Superior temporal gyrus (tissue), 1 donor: ENCODE data around the gene IL3RA.
"Not testable (repeated sequence)": the region's sequence is repeated elsewhere in the genome, so short reads cannot be mapped to it uniquely, and the experiment has no call there.

Experiments used
- DNase-seq: peaks from one replicate; pipeline ENCODE4 v3.0.0-alpha.2; 2016; ENCODE audit errors: extremely low spot score

IL3RA gene

DNA sequence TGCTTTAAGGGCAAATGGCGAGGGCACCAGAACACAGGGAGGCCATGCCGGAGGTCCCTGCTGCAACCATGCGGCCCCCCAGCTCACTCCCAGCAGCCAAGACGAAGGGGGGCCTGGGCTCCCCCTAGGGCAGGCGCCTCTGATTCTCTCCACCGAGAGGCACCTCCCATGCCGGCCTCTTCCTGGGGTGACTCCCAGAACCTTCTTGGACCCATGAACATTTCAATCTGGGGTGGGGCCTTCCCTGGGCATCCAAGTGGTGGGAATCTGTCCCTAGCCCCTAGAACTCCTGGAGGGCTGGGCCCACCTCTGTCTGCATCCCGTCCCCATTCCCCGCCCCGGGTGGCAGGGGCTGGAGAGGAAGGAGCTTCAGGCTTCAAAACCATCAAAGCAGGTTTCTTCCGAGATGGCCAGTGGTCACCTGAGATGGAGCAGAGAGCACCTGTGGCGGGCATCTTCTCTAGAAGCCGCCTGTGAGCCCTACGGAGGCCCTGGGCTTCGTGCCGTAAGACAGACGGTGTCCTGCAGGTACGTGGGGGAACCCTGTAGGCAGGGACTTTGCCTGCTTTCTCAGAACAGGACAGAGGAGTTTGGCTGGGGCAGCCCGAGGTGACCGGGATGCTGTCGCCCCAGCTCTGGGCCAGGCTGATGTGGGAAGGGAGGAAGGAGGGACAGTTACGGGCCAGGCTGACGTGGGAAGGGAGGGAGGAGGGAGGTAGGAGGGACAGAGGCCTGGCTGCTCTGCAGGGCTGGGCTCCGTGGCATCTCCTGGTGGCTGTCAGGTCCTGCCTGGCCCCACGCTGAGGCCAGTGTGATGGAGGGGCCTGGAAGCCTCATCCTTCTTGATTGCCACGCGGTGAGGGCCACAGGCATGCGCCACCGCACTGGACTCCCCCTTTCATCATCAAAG, 62.1 kb downstream of the IL3RA start:
- no peak for DNase-seq

DNA sequence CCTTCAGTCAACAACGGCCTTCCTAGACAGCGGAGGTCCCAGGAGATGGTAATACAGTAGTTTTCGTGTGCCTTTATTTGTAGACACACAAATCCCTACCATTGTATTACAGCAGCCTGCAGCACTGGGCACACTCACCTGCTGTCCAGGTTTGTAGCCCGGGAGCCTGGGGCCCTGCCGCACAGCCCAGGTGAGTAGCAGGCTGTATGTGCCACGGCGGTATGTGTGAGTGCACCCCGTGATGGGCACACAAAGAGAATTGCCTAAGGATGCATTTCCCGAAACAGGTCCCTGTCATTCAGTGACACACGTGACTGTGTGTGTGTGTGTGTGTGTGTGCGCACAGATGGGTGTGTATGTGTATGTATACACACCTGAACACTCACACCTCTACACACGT, 63.5 kb downstream of the IL3RA start:
- no peak for DNase-seq

DNA sequence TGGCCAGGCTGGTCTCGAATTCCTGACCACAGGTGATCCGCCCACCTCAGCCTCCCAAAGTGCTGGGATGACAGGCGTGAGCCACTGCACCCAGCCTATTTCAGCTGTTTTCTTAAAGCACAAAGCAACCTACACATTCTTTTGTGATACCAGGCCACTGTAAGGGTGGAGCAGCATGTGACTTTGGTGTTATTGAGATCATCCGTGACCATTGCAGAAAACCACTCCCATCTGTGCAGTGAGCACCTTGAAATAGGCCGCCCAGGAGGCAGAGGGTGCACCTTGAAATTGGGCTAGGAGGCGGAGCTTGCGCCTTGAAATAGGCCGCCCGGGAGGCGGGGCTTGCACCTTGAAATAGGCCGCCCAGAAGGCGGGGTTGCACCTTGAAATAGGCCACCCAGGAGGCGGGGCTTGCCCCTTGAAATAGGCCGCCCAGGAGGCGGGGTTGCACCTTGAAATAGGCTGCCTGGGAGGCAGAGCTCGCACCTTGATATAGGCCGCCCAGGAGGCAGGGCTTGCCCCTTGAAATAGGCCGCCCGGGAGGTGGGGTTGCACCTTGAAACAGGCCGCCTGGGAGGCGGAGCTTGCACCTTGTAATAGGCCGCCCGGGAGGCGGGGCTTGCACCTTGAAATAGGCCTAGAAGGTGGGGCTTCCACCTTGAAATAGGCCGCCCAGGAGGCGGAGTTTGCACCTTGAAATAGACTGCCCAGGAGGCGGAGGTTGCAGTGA, 64.3 kb downstream of the IL3RA start:
- DNase-seq, result no peak

DNA sequence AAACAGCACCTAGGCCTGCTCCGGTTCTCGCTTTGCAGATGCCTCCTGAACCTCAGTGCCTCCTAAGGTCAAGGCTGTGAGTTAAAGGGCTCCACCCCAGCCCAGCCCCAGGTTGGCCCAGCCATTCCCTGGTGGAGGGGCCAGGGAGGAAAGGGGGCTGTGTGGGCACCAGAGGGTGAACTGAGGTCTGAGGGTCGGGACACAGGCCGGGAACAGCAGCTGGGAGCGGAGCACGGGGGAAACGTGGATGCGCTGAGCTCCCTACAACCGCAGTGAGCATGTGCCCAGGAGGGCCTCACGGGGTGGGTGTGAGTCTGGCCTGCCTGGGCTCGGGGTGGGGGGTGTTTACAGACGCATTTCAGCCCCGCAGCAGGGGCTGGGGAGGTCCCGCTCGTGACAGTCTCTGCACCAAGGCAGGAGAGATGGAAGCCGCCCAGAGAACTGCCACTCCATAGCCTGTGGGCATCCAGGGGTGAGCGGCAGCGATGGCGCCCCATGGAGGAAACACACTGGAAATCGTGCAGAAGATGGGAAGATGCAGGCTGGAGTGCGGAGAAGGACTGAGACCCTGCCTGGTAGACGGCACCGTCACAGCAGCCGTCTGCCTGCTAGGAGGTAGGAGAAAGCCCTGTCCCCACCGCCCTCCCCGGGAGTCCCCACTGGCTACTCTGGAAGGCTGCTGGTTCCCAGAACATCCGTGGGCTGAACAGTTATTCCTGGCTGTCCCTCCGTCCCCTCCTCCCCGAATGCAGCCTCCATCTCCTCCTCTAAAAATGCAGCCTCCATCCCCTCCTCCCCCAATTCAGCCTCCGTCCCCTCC, 65.2 kb downstream of the IL3RA start:
- DNase-seq, result no peak

DNA sequence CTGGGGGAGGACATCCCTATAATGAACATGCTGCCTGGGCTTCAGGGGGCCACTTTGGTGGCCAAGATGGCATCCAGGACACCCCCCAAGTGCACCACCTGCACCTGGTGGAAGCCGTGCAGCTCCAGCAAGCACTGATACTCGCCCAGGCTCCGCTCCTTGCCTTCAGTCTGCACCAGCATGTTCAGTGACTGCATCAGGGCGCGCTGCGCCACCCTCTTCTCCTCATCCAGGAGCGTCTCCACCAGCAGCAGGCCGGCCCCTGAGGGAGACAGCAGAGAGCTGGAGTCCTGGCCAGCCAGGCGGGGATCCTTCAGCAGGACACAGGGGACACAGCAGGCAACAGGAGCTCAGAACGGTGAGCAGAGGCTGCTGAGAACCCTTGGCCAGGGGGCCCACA, 66.6 kb downstream of the IL3RA start:
- DNase-seq, result no peak

DNA sequence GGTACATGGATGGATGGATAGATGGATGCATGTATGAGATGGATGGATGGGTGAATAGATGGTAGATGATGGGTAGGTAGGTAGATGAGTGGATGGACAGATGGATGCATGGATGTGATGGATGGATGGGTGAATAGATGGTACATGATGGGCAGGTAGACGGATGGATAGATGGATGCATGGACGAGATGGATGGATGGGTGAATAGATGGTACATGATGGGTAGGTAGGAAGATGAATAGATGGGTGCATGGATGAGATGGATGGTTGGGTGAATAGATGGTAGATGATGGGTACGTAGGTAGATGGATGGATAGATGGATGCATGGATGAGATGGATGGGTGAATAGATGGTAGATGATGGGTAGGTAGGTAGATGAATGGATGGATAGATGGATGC, 67.3 kb downstream of the IL3RA start:
- not testable (repeated sequence) for DNase-seq

DNA sequence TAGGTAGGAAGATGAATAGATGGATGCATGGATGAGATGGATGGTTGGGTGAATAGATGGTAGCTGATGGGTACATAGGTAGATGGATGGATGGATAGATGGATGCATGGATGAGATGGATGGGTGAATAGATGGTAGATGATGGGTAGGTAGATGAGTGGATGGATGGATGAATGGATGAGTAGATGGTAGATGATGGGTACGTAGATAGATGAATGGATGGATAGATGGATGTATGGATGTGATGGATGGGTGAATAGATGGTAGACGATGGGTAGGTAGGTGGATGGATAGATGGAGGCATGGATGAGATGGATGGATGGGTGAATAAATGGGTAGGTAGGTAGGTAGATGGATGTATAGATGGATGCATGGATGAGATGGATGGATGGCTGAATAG, 69.2 kb downstream of the IL3RA start:
- not testable (repeated sequence) for DNase-seq

DNA sequence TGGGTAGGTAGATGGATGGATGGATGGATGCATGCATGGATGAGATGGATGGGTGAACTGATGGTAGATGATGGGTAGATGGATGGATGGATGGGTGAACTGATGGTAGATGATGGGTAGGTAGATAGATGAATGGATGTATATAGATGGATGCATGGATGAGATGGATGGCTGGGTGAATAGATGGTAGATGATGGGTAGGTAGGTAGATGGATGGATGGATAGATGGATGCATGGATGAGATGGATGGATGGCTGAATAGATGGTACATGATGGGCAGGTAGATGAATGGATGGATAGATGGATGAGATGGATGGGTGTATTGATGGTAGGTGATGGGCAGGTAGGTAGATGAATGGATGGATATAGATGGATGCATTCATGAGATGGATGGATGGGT, 70.5 kb downstream of the IL3RA start:
- DNase-seq, result no peak

DNA sequence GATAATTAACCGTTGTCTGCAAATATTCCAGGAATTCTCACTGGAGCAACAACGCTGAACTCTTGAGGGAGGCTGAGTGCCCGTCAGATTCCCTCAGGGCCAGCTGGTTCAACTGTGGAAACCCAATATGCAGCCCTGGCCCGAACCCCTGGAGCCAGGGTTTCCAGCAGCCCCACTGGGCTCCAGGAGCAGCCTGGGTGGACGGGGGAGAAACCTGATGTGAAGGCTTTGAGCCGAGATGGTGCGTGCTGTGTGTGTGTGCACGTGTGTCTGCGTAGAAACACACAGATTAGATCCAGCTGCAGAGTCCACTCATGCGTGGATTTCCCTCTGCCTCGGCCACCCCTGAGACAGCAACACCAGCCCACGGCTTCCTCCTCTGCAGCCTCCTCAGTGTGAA, 74.7 kb downstream of the IL3RA start:
- DNase-seq, result no peak

DNA sequence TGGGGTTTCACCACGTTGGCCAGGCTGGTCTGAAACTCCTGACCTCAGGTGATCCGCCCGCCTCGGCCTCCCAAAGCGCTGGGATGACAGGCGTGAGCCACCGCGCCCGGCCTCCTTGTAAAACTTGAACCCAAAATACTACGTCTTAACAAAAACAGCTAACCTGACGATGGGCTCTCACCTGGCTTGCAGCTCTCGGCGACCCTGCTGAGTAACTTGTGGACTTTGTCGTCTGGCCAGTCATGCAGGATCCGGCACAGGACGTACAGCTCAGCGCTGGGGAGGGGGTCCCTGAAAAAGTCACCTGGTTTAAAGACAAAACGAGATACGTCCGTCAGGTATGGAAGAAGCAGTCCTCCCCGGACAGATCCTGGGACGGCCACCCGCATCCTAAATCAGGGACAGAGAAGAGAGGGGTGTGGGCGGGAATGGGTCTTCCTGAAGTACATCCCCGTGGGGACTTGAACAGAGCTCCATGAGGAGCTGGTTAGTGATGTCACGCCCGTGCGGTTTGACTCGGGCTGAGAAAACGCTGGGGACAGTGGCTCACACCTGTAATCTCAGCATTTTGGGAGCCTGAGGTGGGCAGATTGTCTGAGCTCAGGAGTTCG, 76.1 kb downstream of the IL3RA start:
- no peak for DNase-seq

DNA sequence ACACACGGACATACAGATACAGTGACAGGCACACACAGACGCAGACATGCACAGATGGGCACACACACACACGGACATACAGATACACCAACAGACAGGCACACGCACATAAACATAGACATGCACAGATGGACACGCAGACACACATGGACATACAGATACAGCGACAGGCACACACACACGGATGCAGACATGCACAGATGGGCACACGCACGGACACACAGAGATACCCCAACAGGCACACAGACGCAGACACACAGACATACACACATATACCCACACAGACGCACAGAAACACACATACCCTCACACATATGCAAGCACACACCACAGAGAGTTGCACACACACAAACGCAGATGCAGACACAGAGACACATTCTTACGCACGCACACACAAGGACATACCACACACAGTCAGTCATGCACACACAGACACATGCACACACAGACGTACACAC, 79.8 kb downstream of the IL3RA start:
- no peak for DNase-seq

DNA sequence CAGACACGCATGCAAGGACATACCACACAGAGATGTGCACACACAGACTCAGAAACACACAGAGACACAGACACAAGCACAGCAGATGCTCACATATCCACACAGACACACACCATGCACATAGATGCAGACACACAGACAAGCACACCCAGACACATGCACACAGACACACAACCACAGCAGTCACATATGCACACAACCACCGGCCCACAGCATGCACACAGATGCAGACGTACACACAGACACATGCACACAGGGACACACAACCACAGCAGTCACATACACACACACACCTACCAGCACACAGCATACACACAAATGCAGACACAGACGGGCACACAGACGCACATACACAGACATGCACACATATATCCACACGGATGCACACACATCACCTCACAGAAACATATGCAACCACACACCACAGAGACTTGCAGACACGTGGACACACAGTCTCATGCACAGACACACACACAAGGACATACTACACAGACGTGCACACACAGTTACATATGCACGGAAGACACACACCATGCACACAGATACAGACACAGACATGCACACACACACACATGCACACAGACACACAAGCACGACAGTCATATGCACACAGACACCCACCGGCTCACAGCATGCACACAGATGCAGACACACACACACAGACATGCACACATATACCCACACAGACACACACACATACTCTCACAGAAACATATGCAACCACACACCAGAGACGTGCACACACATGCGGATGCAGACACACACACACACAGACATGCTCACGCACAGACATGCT, 80.6 kb downstream of the IL3RA start:
- DNase-seq, result no peak

DNA sequence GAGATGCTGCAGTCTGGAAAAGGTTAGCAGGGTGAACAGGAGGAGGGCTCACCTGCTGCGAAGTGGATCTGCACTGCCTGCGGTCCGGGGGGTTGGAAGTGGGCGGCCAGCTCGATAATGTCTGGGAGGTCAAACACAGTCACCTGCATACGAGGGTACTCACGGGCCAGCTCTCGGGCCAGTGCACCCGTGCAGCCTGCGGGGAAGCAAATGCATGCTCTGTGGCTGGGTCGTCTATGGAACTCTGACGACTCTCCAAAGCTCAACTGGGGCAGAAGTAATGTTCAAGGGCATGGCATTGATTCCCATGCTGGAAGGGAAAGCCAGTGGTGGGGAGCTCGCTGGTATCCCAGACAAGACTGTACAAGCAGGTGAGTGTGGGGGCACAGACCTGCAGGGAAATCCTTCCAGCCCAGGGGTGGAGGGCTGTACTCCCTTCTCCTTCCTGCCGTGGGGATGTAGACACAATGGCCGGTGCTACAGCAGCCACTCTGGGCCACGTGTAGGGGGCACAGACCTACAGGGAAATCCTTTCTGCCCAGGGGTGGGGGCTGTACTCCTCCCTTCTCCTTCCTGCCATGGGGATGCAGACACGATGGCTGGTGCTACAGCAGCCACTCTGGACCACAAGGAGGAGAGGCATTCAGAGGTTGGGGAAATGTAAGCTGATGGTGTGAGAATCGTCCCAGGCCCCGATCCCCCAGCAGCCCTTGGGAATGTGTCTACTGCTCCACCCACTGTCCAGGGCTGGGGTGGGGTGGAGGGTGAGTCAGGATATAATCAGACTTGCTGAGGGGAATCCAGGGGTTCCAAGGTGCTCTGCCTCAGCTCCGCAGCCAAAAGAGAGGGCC, 81.6 kb downstream of the IL3RA start:
- no peak for DNase-seq

DNA sequence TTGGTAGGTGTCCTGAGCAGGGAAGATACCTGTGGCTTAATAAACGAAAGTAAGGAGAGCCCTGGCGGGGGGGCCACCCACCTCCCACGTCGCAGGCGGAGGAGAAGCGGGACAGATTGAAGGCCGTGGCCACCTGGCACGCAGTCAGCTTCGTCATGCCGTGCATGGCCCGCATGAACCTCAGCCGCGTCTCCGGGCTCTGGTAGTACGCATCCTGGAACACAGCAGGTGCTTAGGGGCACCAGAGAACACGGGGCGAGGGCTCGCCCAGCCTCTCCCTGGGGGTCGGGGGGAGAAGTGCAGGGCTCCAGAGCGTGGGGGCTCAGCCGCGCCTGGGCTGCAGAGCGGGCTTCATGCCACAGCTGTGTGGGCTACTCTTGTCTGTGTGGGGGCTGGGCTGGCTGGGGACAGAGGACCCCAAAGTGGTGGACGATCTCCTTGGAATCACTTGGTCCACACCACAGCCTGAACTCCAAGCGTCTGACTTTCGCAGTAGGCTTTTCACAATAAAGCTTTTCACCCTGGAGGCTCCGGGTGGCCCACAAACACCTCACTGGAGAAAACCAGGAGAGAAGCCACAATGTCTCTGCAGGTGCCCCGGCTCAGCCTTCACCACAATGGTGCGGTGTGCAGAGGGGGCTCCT, 82.4 kb downstream of the IL3RA start:
- DNase-seq, result no peak

DNA sequence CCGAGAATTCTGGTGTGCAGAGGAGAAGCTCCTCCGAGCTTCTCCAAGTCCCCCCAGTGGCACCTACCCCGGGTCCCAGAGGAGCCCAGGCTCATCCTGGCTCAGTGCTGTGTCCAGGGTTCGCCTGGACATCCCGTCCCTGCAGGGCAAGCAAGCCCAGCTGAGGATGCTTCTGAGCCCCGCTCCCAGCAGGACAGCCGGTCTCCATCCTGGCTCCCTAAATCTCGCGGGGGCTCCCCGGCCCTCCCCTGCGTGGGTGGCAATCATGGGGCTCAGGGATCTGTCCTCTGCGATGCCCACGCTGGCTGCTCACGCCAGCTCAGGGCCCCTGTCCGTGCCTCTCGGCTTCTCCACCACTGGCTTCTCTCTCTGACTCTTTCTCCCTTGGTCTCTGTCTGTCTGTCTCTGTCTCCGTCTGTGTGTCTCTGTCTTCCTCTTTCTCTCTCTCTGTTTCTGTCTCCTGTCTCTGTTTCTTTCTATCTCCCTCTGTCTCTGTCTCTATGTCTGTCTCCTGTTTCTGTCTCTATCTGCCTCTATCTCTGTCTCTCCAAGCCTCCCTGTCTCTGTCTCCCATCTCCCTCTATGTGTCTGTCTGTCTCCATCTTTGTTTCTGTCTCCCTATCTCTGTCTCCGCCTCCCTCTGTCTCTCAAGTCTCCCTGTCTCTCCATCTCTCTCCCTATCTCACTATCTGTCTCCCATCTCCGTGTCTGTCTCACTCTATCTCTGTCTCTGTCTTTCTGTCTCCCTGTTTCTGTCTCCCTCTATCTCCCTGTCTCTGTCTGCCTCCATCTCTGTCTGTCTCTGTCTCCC, 83.2 kb downstream of the IL3RA start:
- DNase-seq, result no peak

DNA sequence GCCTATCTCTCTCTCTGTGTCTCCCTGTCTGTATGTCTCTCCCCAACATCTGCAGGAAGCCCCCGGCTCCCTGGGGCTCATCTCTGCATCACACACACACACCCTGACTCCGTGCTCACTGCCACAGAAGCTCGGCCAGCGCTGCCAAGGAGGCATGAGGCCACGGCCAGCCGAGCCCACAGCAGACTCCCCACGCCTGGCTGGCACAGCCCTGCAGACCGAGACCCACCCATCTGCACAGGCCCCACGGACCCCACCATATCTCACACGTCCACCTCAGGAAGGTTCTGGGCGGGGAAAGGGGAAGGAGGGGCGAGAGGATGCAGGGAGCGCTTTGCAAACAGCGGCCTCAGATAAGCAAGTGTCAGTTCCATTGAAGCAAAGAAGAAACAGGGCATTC, 83.8 kb downstream of the IL3RA start:
- no peak for DNase-seq

DNA sequence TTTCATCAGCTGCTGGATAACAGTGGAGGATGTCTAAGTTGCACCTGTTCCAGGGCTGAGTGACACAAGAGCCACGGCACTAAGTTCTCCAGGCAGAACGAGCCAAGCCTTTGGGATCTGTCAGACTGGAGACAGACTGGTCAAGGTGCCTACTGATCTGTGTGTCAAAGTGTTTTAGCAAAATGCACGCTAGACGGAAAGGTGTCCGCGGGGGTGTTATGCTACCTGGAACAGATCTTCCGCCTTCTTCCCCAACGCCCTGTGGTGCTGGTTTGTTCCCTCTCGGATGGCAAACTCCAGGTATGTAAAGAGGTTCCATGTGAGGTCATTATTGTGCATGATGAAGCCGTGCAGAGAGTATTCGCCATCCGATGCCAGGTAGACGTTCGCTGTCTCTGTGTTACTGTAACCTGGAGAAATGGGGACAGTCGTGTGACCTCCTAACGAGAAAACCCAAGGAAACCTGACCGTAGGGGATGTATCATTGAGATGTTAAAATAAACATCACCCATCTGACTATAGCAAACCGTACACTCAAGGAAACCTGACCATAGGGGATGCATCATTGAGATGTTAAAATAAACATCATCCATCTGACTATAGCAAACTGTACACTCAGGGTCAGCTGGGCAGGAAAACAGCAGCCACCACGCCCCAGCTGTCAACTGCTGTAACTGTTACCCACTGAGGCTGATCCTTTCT, 85.0 kb downstream of the IL3RA start:
- no peak for DNase-seq

DNA sequence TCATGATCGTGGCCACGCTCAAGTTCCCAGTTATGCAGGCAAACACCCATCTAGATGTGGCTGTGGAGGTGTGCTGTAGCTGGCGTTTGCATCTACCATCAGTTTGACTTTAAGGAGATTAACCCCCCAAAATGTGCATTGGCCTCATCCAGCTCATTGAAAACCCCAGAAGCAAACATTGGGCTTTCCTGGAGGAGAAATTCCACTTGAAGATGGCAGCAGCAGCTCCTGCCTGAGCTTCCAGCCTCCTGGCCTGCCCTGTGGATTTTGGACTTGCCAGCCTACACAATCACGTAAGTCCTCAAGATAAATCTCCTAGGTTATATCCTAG, 85.5 kb downstream of the IL3RA start:
- DNase-seq, result no peak
